Liver (tissue), 9 donors: ENCODE data around the gene GBE1. TPM values are rescaled to one million over a fixed set of nuclear protein-coding genes. Genes with fewer than 3 reads are reported as not detected.

Source experiments
- DNase-seq: peaks from one replicate; pipeline ENCODE4 v3.0.0-alpha.2; 2017; ENCODE audit warnings: low spot score
- H3K27ac ChIP-seq, 2 donors: one replicate each; pipeline ENCODE4 v1.7.0; 2013; ENCODE audit warnings: inconsistent platforms in 2 of 2, low read length in 2 of 2, control low read depth in 1 of 2, low read depth in 1 of 2, mild to moderate bottlenecking in 1 of 2
- H3K27me3 ChIP-seq, 4 donors: one replicate each; pipeline versions ENCODE4 v1.6.1 to v1.7.0; 2013; ENCODE audit warnings: low read length in 3 of 4, inconsistent platforms in 1 of 4, mild to moderate bottlenecking in 1 of 4, moderate library complexity in 1 of 4; ENCODE audit not compliant: control insufficient read depth in 4 of 4, insufficient read depth in 4 of 4
- H3K36me3 ChIP-seq, 4 donors: one replicate each; pipeline versions ENCODE4 v1.6.1 to v1.7.0; 2013; ENCODE audit warnings: low read length in 3 of 4, mild to moderate bottlenecking in 3 of 4, low read depth in 1 of 4, moderate library complexity in 1 of 4; ENCODE audit not compliant: control insufficient read depth in 4 of 4, insufficient read depth in 3 of 4
- H3K4me1 ChIP-seq, 4 donors: one replicate each; pipeline versions ENCODE4 v1.6.1 to v1.7.0; 2013; ENCODE audit warnings: low read length in 3 of 4, mild to moderate bottlenecking in 3 of 4, moderate library complexity in 1 of 4; ENCODE audit not compliant: control insufficient read depth in 4 of 4, insufficient read depth in 4 of 4
- H3K4me3 ChIP-seq, 3 donors: one replicate each; pipeline versions ENCODE4 v1.6.1 to v1.7.0; 2013; ENCODE audit warnings: low read length in 3 of 3, control low read depth in 1 of 3, low read depth in 1 of 3, mild to moderate bottlenecking in 1 of 3
- H3K9ac ChIP-seq, 2 donors: one replicate each; pipeline ENCODE4 v1.7.0; 2013; ENCODE audit warnings: low read length in 2 of 2, mild to moderate bottlenecking in 2 of 2, moderate library complexity in 2 of 2, control low read depth in 1 of 2, low read depth in 1 of 2
- H3K9me3 ChIP-seq, 4 donors: one replicate each; pipeline versions ENCODE4 v1.6.1 to v1.7.0; 2013; ENCODE audit warnings: low read length in 3 of 4; ENCODE audit not compliant: control insufficient read depth in 4 of 4
- CTCF ChIP-seq: fragments of 150-350 bp; IDR thresholded peaks from 2 replicates; pipeline ENCODE4 v1.5.1; 2017; ENCODE audit warnings: improper control_type of control experiment, low read depth, low read length; ENCODE audit not compliant: missing input control
- EGR1 ChIP-seq, 2 donors: IDR thresholded peaks; 2 replicates each; pipeline ENCODE4 v1.6.1; 2016 to 2018; ENCODE audit warnings: antibody characterized with exemption in 2 of 2, low read depth in 2 of 2
- FOXA1 ChIP-seq: IDR thresholded peaks from 2 replicates; pipeline ENCODE4 v1.6.1; 2016; ENCODE audit warnings: antibody characterized with exemption
- FOXA2 ChIP-seq: IDR thresholded peaks from 2 replicates; pipeline ENCODE4 v1.6.1; 2016; ENCODE audit warnings: antibody characterized with exemption
- GABPA ChIP-seq, 2 donors: IDR thresholded peaks in 1 of 2; conservative IDR thresholded peaks in 1 of 2; 2 replicates each; pipeline ENCODE4 v1.6.1; 2016; ENCODE audit warnings: antibody characterized with exemption in 2 of 2, mild to moderate bottlenecking in 1 of 2, moderate library complexity in 1 of 2
- HNF4A ChIP-seq, 2 donors: conservative IDR thresholded peaks; 2 replicates each; pipeline ENCODE4 v1.6.1; 2016; ENCODE audit warnings: antibody characterized with exemption in 2 of 2, mild to moderate bottlenecking in 2 of 2
- HNF4G ChIP-seq: IDR thresholded peaks from 2 replicates; pipeline ENCODE4 v1.6.1; 2016; ENCODE audit warnings: antibody characterized with exemption
- JUND ChIP-seq, 2 donors: IDR thresholded peaks; 2 replicates each; pipeline ENCODE4 v1.6.1; 2016; ENCODE audit warnings: antibody characterized with exemption in 2 of 2
- NR2F2 ChIP-seq: IDR thresholded peaks from 2 replicates; pipeline ENCODE4 v1.6.1; 2016; ENCODE audit warnings: antibody characterized with exemption
- RAD21 ChIP-seq, 2 donors: IDR thresholded peaks; 2 replicates each; pipeline ENCODE4 v1.6.1; 2016; ENCODE audit warnings: antibody characterized with exemption in 2 of 2, mild to moderate bottlenecking in 2 of 2
- REST ChIP-seq: IDR thresholded peaks from 2 replicates; pipeline ENCODE4 v1.6.1; 2016; ENCODE audit warnings: antibody characterized with exemption, mild to moderate bottlenecking
- RXRA ChIP-seq, 2 donors: IDR thresholded peaks; 2 replicates each; pipeline ENCODE4 v1.6.1; 2017 to 2018; ENCODE audit warnings: antibody characterized with exemption in 2 of 2, mild to moderate bottlenecking in 1 of 2
- SP1 ChIP-seq: IDR thresholded peaks from 2 replicates; pipeline ENCODE4 v1.6.1; 2018; ENCODE audit warnings: antibody characterized with exemption, mild to moderate bottlenecking
- TAF1 ChIP-seq: conservative IDR thresholded peaks from 2 replicates; pipeline ENCODE4 v1.6.1; 2016; ENCODE audit warnings: antibody characterized with exemption, mild to moderate bottlenecking
- YY1 ChIP-seq: IDR thresholded peaks from 2 replicates; pipeline ENCODE4 v1.6.1; 2016; ENCODE audit warnings: antibody characterized with exemption, mild to moderate bottlenecking
- WGBS: extraction: QIAGEN DNeasy Blood & Tissue Kit; methylation state at CpG from one replicate; pipeline ENCODE4 v1.1.7; 2013; 5-methylcytosine and 5-hydroxymethylcytosine counted together
- polyA plus RNA-seq, 2 donors: library from polyadenylated mRNA; stranded (reverse) in 1 of 2; unstranded in 1 of 2; fragments of 200-250 nt in 1 of 2; fragments of >200 nt in 1 of 2; fragmentation: Nextera tagmentation in 1 of 2; extraction: Ambion mirVana in 1 of 2; gene quantifications; one replicate each; pipeline versions ENCODE4 v1.2.1 to v1.2.3, GENCODE V29; 2013 to 2015
- total RNA-seq, 2 donors: library from RNA; depleted of rRNA; stranded (reverse); fragments of >200 nt; gene quantifications; one replicate each; pipeline ENCODE4 v1.2.3, GENCODE V29; 2014
- TF ChIP-seq, protein P1 (sequence below): IDR thresholded peaks from 2 replicates; pipeline ENCODE4 v1.6.1; 2016; ENCODE audit warnings: antibody characterized with exemption
- TF ChIP-seq, protein P2 (sequence below): IDR thresholded peaks from 2 replicates; pipeline ENCODE4 v1.6.1; 2016; ENCODE audit warnings: antibody characterized with exemption
- donor health status: healthy.
- donor health status: healthy.
- donor health status: healthy.
- donor health status: healthy.
- donor health status: healthy.

The GBE1 gene
- total and polyA plus RNA-seq, 4 donors: 22.5 to 95.6 (median 25.8) TPM

DNA sequence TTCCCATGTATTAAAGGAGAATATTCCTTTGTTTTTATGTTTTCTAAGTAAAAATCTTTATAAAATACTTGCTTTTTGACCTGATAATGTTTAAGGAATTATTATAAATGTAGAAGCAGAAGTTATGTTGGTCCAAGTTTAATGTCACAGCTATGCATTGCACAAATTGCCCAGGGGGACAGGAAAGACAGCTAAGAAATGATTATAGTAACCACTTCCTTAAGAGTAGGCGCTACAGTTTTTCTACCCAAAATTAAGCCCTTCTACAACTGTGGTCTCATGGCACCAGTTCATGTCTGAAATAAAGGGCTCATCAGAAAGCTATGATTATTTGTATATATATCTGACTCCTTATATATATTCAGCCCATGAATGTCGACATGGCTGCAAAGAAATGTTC is 176.4 kb downstream of the GBE1 start:
- H3K4me3 ChIP-seq: no peak overlapping the region
- peaks cover 0 to 6% (median under 1%) of the 10 kb centered on the region in 4 donors for H3K36me3 ChIP-seq
- no peak overlapping the region for H3K27ac ChIP-seq
- no peak for TF ChIP-seq REST
- TF ChIP-seq, protein P1, sequence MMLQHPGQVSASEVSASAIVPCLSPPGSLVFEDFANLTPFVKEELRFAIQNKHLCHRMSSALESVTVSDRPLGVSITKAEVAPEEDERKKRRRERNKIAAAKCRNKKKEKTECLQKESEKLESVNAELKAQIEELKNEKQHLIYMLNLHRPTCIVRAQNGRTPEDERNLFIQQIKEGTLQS: no peak
- no peak for TF ChIP-seq FOXA1
- TF ChIP-seq, protein P2, sequence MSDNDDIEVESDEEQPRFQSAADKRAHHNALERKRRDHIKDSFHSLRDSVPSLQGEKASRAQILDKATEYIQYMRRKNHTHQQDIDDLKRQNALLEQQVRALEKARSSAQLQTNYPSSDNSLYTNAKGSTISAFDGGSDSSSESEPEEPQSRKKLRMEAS: no peak
- TF ChIP-seq TAF1: no peak
- no peak for TF ChIP-seq HNF4G
- no peak for TF ChIP-seq FOXA2
- TF ChIP-seq CTCF: no peak
- no peak for TF ChIP-seq YY1
- no peak for TF ChIP-seq RAD21 (IDR thresholded peaks at IDR 0.05)
- TF ChIP-seq RXRA (IDR thresholded peaks at IDR 0.05): no peak
- TF ChIP-seq JUND (IDR thresholded peaks at IDR 0.05): no peak
- TF ChIP-seq EGR1 (IDR thresholded peaks at IDR 0.05; ENCODE audit: low read depth in 2 of 2): no peak
- no peak for TF ChIP-seq HNF4A (conservative IDR thresholded peaks at IDR 0.05)
- TF ChIP-seq SP1: no peak
- no peak for TF ChIP-seq NR2F2
- WGBS: 93% methylated on average over 2 of the region's 2 CpGs
- H3K9ac ChIP-seq: no peak overlapping the region
- H3K4me1 ChIP-seq: peaks cover 0 to 26% (median 21%) of the 10 kb centered on the region in 4 donors
- no peaks in the 10 kb centered on the region for H3K27me3 ChIP-seq
- DNase-seq: no peak
- H3K9me3 ChIP-seq: no peaks in the 10 kb centered on the region

GRCh38 chr3:81581966-81582599 is 179.4 kb downstream of the GBE1 start:
- DNase-seq: no peak
- peaks cover 0 to 10% (median 3%) of the 10 kb centered on the region in 4 donors for H3K36me3 ChIP-seq
- H3K9me3 ChIP-seq: no peaks in the 10 kb centered on the region
- no peak overlapping the region for H3K4me3 ChIP-seq
- H3K27ac ChIP-seq: no peak overlapping the region
- TF ChIP-seq RAD21 (IDR thresholded peaks at IDR 0.05): peak; percentile 81 to 85
- no peak for TF ChIP-seq YY1
- TF ChIP-seq, protein P1: no peak
- TF ChIP-seq FOXA2: peak; percentile 6
- TF ChIP-seq HNF4A (conservative IDR thresholded peaks at IDR 0.05): no peak
- TF ChIP-seq GABPA (IDR thresholded peaks at IDR 0.05 in 1 of 2, conservative IDR thresholded peaks at IDR 0.05 in 1 of 2): no peak
- TF ChIP-seq CTCF: peak; percentile 63
- no peak for TF ChIP-seq JUND (IDR thresholded peaks at IDR 0.05)
- peaks cover 0 to 29% (median 21%) of the 10 kb centered on the region in 4 donors for H3K4me1 ChIP-seq
- H3K9ac ChIP-seq: no peak overlapping the region
- WGBS: 47% methylated on average over 5 of the region's 5 CpGs
- H3K27me3 ChIP-seq: no peaks in the 10 kb centered on the region
